Spleen (tissue), 13 donors: ENCODE measurements around the gene PINLYP. TPM values are rescaled to one million over a fixed set of nuclear protein-coding genes. Genes with fewer than 3 reads are reported as not detected.

Source experiments
- DNase-seq: peaks from one replicate; pipeline ENCODE4 v3.0.0-alpha.2; 2020
- H3K27ac ChIP-seq, 8 donors: fragments of 200-600 bp; sonication (generic) in 7 of 8; 1 replicate in 4 of 8; 2 replicates in 4 of 8; pipeline versions ENCODE4 v1.5.0 to v1.8.0; 2016 to 2021; ENCODE audit warnings: inconsistent platforms in 4 of 8, mild to moderate bottlenecking in 4 of 8, moderate library complexity in 1 of 8
- H3K27me3 ChIP-seq, 7 donors: fragments of 200-600 bp; sonication (generic) in 6 of 7; replicated peaks in 1 of 7; 1 replicate in 4 of 7; 2 replicates in 3 of 7; pipeline versions ENCODE4 v1.5.0 to v1.8.0; 2016 to 2021; ENCODE audit warnings: inconsistent platforms in 3 of 7, mild to moderate bottlenecking in 1 of 7
- H3K36me3 ChIP-seq, 6 donors: fragments of 200-600 bp; sonication (generic) in 5 of 6; 1 replicate in 4 of 6; 2 replicates in 2 of 6; pipeline versions ENCODE4 v1.5.0 to v1.8.0; 2016 to 2021; ENCODE audit warnings: inconsistent platforms in 2 of 6
- H3K4me1 ChIP-seq, 6 donors: fragments of 200-600 bp; sonication (generic) in 5 of 6; 1 replicate in 3 of 6; 2 replicates in 3 of 6; pipeline versions ENCODE4 v1.5.0 to v1.8.0; 2016 to 2021; ENCODE audit warnings: inconsistent platforms in 3 of 6
- H3K4me3 ChIP-seq, 8 donors: fragments of 200-600 bp; sonication (generic) in 7 of 8; 1 replicate in 4 of 8; 2 replicates in 4 of 8; pipeline versions ENCODE4 v1.5.0 to v1.8.0; 2016 to 2021; ENCODE audit warnings: inconsistent platforms in 4 of 8, mild to moderate bottlenecking in 4 of 8, moderate library complexity in 2 of 8
- H3K9me3 ChIP-seq, 8 donors: fragments of 200-600 bp; sonication (generic) in 7 of 8; 1 replicate in 4 of 8; 2 replicates in 4 of 8; pipeline versions ENCODE4 v1.5.0 to v1.8.0; 2016 to 2021; ENCODE audit warnings: inconsistent platforms in 4 of 8
- POLR2A ChIP-seq, 3 donors: fragments of 450-650 bp; IDR thresholded peaks; one replicate each; pipeline ENCODE4 v1.5.1; 2017; ENCODE audit warnings: antibody characterized with exemption in 3 of 3, mild to moderate bottlenecking in 1 of 3
- POLR2AphosphoS5 ChIP-seq, 3 donors: sonication (generic); formaldehyde crosslinking; IDR thresholded peaks; one replicate each; pipeline ENCODE4 v1.5.1; 2017; ENCODE audit warnings: antibody characterized with exemption in 3 of 3
- WGBS, 5 donors: extraction: QIAGEN DNeasy Blood & Tissue Kit in 3 of 5; methylation state at CpG; one replicate each; pipeline versions ENCODE4 v1.1.5 to v1.1.7; 2013 to 2018; 5-methylcytosine and 5-hydroxymethylcytosine counted together
- intact Hi-C: fragments of 100-400 bp; cut with DNase I; formaldehyde crosslinking; loops from one replicate; pipeline ENCODE4 v1.15.0; 2023; ENCODE audit warnings: low total_unique reads
- long read RNA-seq, 2 donors: transcript quantifications; one replicate each; lab custom pipeline, GENCODE V29; 2026
- polyA plus RNA-seq, 3 donors: library from polyadenylated mRNA; stranded (reverse); fragments of 200-250 nt; gene quantifications; one replicate each; pipeline ENCODE4 v1.2.1, GENCODE V29; 2013
- total RNA-seq, 7 donors: library from RNA; depleted of rRNA in 3 of 7; stranded (reverse); fragments of >200 nt in 3 of 7; fragmentation: NEBNext Ultra II Directional in 4 of 7; extraction: Animal tissue kit (Norgen Biotek cat#: 25700) in 4 of 7; gene quantifications; one replicate each; pipeline versions ENCODE4 v1.1.0 to v1.2.1, GENCODE V29; 2016 to 2021
- TF ChIP-seq, protein P1 (sequence below), 11 experiments: fragments of 200-600 bp in 7 of 11; fragments of 450-650 bp in 4 of 11; sonication (generic) in 4 of 11; IDR thresholded peaks in 8 of 11; conservative IDR thresholded peaks in 3 of 11; 1 replicate in 7 of 11; 2 replicates in 4 of 11; pipeline versions ENCODE4 v1.4.0 to v1.8.0; 2016 to 2021; ENCODE audit warnings: antibody characterized with exemption in 11 of 11, inconsistent platforms in 4 of 11, mild to moderate bottlenecking in 1 of 11
- donor health status: healthy with polysubstance abuse.
- donor health status: DM: no; HTN: no; CAD: no; lungs with moderate emphysema.
- donor health status: DM: no; HTN: no; CAD: no.
- donor health status: Bipolar disorder and iron deficiency.
- donor health status: healthy.
- donor health status: DM: no; HTN: no; CAD: no.
- donor health status: DM: yes; HTN: yes; CAD: no.

The PINLYP gene
- total RNA-seq (1 to 10 TPM; 2.0 to 8.7 (median 4.3) TPM), polyA plus RNA-seq (10 to 100 TPM in 1 of 3 donors, 1 to 10 TPM in 2; 6.9 to 10.5 (median 9.6) TPM)
- long read RNA-seq, donor 1, partial matches to known transcripts, result 0 of 9 reads
- long read RNA-seq, donor 1, other reads (novel, unspliced or antisense), result 0 of 9 reads
- long read RNA-seq, donor 2, partial matches to known transcripts, result 0 of 5 reads
- long read RNA-seq, donor 2, other reads (novel, unspliced or antisense), result 0 of 5 reads

DNA sequence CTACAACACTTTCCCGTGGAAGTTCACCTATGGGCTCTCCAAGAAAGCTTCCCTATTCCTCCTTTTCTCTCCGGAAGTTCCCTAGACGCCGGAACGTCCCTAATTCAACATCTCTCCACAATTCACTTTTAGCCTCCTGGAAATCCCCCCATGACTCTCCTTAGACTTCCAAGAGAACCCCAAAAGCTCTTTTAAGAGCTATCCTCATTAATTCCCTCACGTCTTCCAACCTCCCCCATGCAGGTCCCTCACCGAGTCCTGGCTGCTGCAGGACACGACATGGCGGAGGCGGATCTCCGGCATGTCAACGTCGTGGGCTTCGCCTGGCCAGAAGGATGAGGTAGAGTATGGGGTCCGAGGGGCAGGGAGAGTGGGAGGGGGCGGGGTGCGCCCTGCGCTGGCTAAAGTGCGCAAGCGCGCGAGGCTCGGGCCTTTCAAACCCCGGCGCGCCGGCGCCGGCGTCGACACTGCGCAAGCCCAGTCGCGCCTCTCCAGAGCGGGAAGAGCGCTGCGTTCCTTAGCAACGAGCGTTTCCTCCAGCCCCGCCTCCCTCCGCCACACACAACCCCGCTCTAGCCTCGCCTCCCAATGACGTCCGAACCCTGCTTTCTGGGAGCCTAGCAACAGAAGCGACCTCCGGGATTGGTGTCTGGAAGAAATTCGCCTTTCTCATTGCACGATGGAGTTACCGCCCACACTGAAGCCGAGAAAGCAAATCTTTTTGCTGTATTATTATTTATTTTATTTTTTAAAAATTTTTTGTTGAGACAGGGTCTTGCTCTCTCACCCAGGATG, at the start of gene PINLYP, which contains the start of gene XRCC1:
TSS of gene PINLYP (plus strand) at position 646 of the 795 bp plus-strand sequence. CDS start 1,391 bp downstream, outside the sequence.
TSS of gene XRCC1 (minus strand) at position 372 of the 795 bp plus-strand sequence. CDS start at position 303, 69 bp downstream.
- TF ChIP-seq, protein P1, sequence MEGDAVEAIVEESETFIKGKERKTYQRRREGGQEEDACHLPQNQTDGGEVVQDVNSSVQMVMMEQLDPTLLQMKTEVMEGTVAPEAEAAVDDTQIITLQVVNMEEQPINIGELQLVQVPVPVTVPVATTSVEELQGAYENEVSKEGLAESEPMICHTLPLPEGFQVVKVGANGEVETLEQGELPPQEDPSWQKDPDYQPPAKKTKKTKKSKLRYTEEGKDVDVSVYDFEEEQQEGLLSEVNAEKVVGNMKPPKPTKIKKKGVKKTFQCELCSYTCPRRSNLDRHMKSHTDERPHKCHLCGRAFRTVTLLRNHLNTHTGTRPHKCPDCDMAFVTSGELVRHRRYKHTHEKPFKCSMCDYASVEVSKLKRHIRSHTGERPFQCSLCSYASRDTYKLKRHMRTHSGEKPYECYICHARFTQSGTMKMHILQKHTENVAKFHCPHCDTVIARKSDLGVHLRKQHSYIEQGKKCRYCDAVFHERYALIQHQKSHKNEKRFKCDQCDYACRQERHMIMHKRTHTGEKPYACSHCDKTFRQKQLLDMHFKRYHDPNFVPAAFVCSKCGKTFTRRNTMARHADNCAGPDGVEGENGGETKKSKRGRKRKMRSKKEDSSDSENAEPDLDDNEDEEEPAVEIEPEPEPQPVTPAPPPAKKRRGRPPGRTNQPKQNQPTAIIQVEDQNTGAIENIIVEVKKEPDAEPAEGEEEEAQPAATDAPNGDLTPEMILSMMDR (IDR thresholded peaks at IDR 0.05 in 8 of 11, conservative IDR thresholded peaks at IDR 0.05 in 3 of 11), result peak in 2 of 11 experiments; percentile 19 to 20
- TF ChIP-seq POLR2AphosphoS5 (IDR thresholded peaks at IDR 0.05) (peak; percentile 88 to 91 (median 90)), POLR2A (IDR thresholded peaks at IDR 0.05) (peak in 2 of 3 donors; percentile 51 to 68)
- no peaks in the 10 kb centered on the region for H3K27me3 ChIP-seq
- H3K4me3 ChIP-seq, result peak within 1 kb of the TSS; percentile 61 to 93 (median 75)
- H3K36me3 ChIP-seq, result peaks cover 0 to 37% (median 3%) of the 10 kb centered on the region in 6 donors
- H3K9me3 ChIP-seq, result no peaks in the 10 kb centered on the region
- peaks cover 9 to 72% (median 35%) of the 10 kb centered on the region in 6 donors for H3K4me1 ChIP-seq
- DNase-seq, result peak; percentile 99
- intact Hi-C loops, result no loop called here
- H3K27ac ChIP-seq, result peak within 1 kb of the TSS; percentile 62 to 93 (median 86)
- WGBS, 5 donors, result 0 to 1% (median 1%) methylated on average over 30 to 51 of the region's 51 CpGs

DNA sequence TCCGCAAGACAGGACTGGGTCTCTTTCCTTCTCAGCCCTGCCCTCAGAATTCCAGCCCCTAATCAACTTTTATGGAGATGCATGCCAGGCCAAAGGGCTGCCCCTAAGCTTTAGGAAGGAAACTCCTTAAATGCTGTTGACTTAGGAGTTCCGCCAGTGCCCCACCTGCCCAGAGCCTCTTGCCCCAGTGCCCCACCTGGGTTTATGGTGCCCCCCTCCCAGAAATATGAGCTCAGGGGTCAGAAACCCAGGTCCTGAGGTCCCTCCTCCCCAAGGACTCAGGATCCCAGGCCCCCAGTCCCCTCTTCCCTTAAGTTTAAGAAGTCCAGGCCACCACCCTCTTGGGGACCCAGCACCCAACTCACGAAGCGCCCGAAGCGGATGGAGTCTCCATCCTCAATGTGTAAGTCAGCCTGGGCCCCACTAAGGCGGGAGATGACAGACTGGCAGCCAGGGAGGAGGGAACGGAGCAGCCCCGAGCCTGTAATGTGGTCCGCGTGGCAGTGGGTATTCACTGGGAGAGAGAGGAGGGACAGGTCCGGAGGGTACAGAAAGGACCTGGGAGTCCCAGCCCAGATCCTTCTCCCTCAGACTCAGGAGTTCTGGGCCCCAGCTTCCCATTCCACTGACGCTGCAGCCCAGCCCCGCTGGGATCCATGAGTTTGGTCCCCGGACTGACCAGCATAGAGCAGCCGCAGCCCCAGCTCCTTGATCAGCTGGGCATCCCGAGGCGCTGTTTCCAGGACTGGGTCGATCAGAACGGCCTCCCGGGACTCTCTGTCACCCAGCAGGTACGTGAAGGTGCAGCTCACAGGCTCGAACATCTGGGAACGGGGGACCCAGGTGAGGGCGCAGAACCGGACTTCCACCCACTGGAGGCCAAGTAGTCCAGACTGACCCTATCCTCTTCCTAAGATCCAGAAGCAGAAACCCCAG, 49.5 kb upstream of the PINLYP start:
- TF ChIP-seq, protein P1 (IDR thresholded peaks at IDR 0.05 in 8 of 11, conservative IDR thresholded peaks at IDR 0.05 in 3 of 11), result no peak
- TF ChIP-seq POLR2AphosphoS5 (IDR thresholded peaks at IDR 0.05) (no peak), POLR2A (IDR thresholded peaks at IDR 0.05) (no peak)
- peaks cover 21 to 77% (median 40%) of the 10 kb centered on the region in 6 donors for H3K4me1 ChIP-seq
- peak; percentile 80 for DNase-seq
- peak overlapping the region; percentile 49 to 90 (median 85) for H3K27ac ChIP-seq
- H3K9me3 ChIP-seq, result no peaks in the 10 kb centered on the region
- WGBS, 5 donors, result 1 to 4% (median 2%) methylated on average over 15 to 26 of the region's 26 CpGs
- intact Hi-C loops, result no loop called here
- H3K36me3 ChIP-seq, result peaks cover 0 to 18% (median 0%) of the 10 kb centered on the region in 6 donors
- peak overlapping the region; percentile 72 to 91 (median 84) for H3K4me3 ChIP-seq
- H3K27me3 ChIP-seq, result no peaks in the 10 kb centered on the region

DNA sequence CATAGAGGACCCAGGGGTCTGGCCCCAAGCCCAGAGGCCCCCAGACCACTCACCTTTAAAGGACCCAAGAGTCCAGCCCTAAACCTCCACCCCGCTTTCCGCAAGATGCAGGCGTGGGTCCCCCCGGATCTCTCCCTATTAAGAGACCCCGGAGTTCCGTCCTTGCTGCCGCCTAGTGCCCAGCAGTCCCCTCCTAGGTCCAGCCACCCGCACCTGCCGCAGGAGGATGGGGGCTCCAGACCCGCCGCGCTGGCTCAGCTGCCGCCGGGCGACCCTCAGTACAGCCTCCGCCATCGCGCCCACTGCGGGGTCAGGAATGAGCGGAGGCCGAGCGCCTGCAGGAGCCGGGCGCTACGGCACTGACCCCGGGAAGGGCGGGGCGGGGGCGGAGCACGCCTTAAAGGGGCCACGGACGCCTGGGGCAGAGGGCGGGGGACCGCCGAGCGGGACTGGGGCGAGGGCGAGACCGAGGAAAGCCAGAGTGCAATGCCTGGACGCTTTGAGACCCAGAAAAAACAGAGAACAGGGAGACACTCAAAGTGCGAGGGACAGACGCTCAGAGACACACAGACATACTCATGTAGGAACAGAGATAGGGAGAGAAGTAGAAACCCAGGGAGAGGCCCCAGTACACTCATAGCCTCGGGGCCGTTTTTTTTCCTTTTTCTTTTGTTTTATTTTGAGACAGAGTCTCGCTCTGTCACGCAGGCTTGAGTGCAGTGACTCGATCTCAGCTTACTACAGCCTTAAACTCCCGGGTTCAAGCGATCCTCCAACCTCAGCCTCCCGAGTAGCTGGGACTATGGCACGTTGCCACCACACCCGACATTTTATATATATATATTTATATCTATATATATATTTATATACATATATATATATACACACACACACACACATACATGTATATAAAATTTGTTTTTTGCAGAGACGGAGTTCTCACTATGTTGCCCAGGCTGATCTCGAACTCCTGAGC, 48.4 kb upstream of the PINLYP start, which contains the start of gene ETHE1:
TSS of gene ETHE1 (minus strand) at position 318 of the 976 bp plus-strand sequence. CDS start at position 294, 24 bp downstream.
- no peaks in the 10 kb centered on the region for H3K9me3 ChIP-seq
- H3K4me1 ChIP-seq, result peaks cover 23 to 79% (median 44%) of the 10 kb centered on the region in 6 donors
- peak within 1 kb of the TSS; percentile 72 to 91 (median 84) for H3K4me3 ChIP-seq
- TF ChIP-seq, protein P1 (IDR thresholded peaks at IDR 0.05 in 8 of 11, conservative IDR thresholded peaks at IDR 0.05 in 3 of 11), result no peak
- peak; percentile 89 to 95 (median 92) for TF ChIP-seq POLR2AphosphoS5 (IDR thresholded peaks at IDR 0.05)
- peak in 2 of 3 donors; percentile 30 to 77 for TF ChIP-seq POLR2A (IDR thresholded peaks at IDR 0.05)
- H3K27me3 ChIP-seq, result no peaks in the 10 kb centered on the region
- H3K36me3 ChIP-seq, result peaks cover 0 to 14% (median 0%) of the 10 kb centered on the region in 6 donors
- H3K27ac ChIP-seq, result peak within 1 kb of the TSS; percentile 67 to 90 (median 85)
- intact Hi-C loops, result no loop called here
- 4 to 7% (median 5%) methylated on average over 46 to 54 of the region's 54 CpGs for WGBS, 5 donors
- DNase-seq, result peak; percentile 95
